Endothelial cell (in vitro differentiated cells): ENCODE data around the gene CCDC116. TPM values are rescaled to one million over a fixed set of nuclear protein-coding genes. Genes with fewer than 3 reads are reported as not detected.
"Not testable (repeated sequence)": the region's sequence is repeated elsewhere in the genome, so short reads cannot be mapped to it uniquely, and the experiment has no call there.

ENCODE experiments used
- DNase-seq: peaks from one replicate; pipeline ENCODE4 v3.0.0; 2021; ENCODE audit warnings: low spot score
- H3K27ac Mint-ChIP-seq: one replicate; pipeline ENCODE4 v1.8.0; 2021; ENCODE audit warnings: mixed read lengths, inconsistent platforms; ENCODE audit not compliant: unreplicated experiment
- H3K27me3 Mint-ChIP-seq: one replicate; pipeline ENCODE4 v1.8.0; 2021; ENCODE audit warnings: mild to moderate bottlenecking, moderate library complexity, mixed read lengths, inconsistent platforms; ENCODE audit not compliant: unreplicated experiment
- H3K36me3 Mint-ChIP-seq: one replicate; pipeline ENCODE4 v1.8.0; 2021; ENCODE audit warnings: mild to moderate bottlenecking, low read depth, mixed read lengths, inconsistent platforms; ENCODE audit not compliant: unreplicated experiment
- H3K4me1 Mint-ChIP-seq: one replicate; pipeline ENCODE4 v1.8.0; 2021; ENCODE audit warnings: mild to moderate bottlenecking, mixed read lengths, inconsistent platforms; ENCODE audit not compliant: unreplicated experiment
- H3K4me3 Mint-ChIP-seq: one replicate; pipeline ENCODE4 v1.8.0; 2021; ENCODE audit warnings: mild to moderate bottlenecking, mixed read lengths, inconsistent platforms; ENCODE audit not compliant: unreplicated experiment
- H3K9me3 Mint-ChIP-seq: one replicate; pipeline ENCODE4 v1.8.0; 2021; ENCODE audit warnings: mixed read lengths, inconsistent platforms; ENCODE audit not compliant: unreplicated experiment
- CTCF ChIP-seq: fragments of 200-600 bp; sonication (generic); IDR thresholded peaks from one replicate; pipeline ENCODE4 v1.5.0; 2021; ENCODE audit warnings: antibody characterized with exemption; ENCODE audit not compliant: unreplicated experiment
- total RNA-seq: library from RNA; stranded (reverse); fragmentation: NEBNext Ultra II Directional; extraction: Animal tissue kit (Norgen Biotek cat#: 25700); gene quantifications from one replicate; pipeline ENCODE4 v1.2.1, GENCODE V29; 2021; ENCODE audit not compliant: unreplicated experiment

The CCDC116 gene
- total RNA-seq, 1 donor from 2014 or later, result 0.36 TPM

GRCh38 chr22:21673534-21674321 lies 41.2 kb downstream of the CCDC116 start:
- no peak overlapping the region for H3K27ac Mint-ChIP-seq
- H3K36me3 Mint-ChIP-seq, result peaks cover 29% of the 10 kb centered on the region
- no peaks in the 10 kb centered on the region for H3K9me3 Mint-ChIP-seq
- no peaks in the 10 kb centered on the region for H3K4me1 Mint-ChIP-seq
- no peak for TF ChIP-seq CTCF
- no peak overlapping the region for H3K4me3 Mint-ChIP-seq
- H3K27me3 Mint-ChIP-seq, result peaks cover 2% of the 10 kb centered on the region
- no peak for DNase-seq

GRCh38 chr22:21674638-21675245 lies 42.2 kb downstream of the CCDC116 start:
- Mint-ChIP-seq H3K4me1 (no peaks in the 10 kb centered on the region), H3K36me3 (peaks cover 29% of the 10 kb centered on the region), H3K27me3 (peaks cover 2% of the 10 kb centered on the region), H3K27ac (no peak overlapping the region), H3K9me3 (no peaks in the 10 kb centered on the region), H3K4me3 (no peak overlapping the region)
- TF ChIP-seq CTCF, result no peak
- no peak for DNase-seq

GRCh38 chr22:21677606-21678443 lies 45.3 kb downstream of the CCDC116 start:
- Mint-ChIP-seq H3K36me3 (peaks cover 24% of the 10 kb centered on the region), H3K4me1 (no peaks in the 10 kb centered on the region), H3K4me3 (no peak overlapping the region), H3K27me3 (peaks cover 3% of the 10 kb centered on the region), H3K9me3 (no peaks in the 10 kb centered on the region), H3K27ac (no peak overlapping the region)
- no peak for TF ChIP-seq CTCF
- DNase-seq, result no peak

GRCh38 chr22:21678842-21679241 lies 46.3 kb downstream of the CCDC116 start:
- peaks cover 27% of the 10 kb centered on the region for H3K36me3 Mint-ChIP-seq
- not testable (repeated sequence) for DNase-seq, H3K27ac Mint-ChIP-seq, H3K4me3 Mint-ChIP-seq, H3K9me3 Mint-ChIP-seq, H3K27me3 Mint-ChIP-seq, H3K4me1 Mint-ChIP-seq

GRCh38 chr22:21679383-21679782 lies 46.8 kb downstream of the CCDC116 start:
- no peak for TF ChIP-seq CTCF
- H3K4me3 Mint-ChIP-seq, result no peak overlapping the region
- DNase-seq, result no peak
- peaks cover 24% of the 10 kb centered on the region for H3K36me3 Mint-ChIP-seq
- H3K27me3 Mint-ChIP-seq, result peaks cover 4% of the 10 kb centered on the region
- H3K9me3 Mint-ChIP-seq, result no peaks in the 10 kb centered on the region
- no peaks in the 10 kb centered on the region for H3K4me1 Mint-ChIP-seq
- no peak overlapping the region for H3K27ac Mint-ChIP-seq
